IMR-90 (cell line): ENCODE measurements around the gene IVL.

Source experiments
- POLR2A ChIP-seq: IDR thresholded peaks from 2 replicates; pipeline ENCODE4 v1.6.1; 2012; ENCODE audit warnings: mild to moderate bottlenecking, low read depth, low read length
- RAD21 ChIP-seq: IDR thresholded peaks from 2 replicates; pipeline ENCODE4 v1.6.1; 2012; ENCODE audit warnings: low read length, improper control_type of control experiment
- RCOR1 ChIP-seq: IDR thresholded peaks from 2 replicates; pipeline ENCODE4 v1.6.1; 2012; ENCODE audit warnings: mild to moderate bottlenecking, low read length, improper control_type of control experiment; ENCODE audit not compliant: insufficient replicate concordance
- RFX5 ChIP-seq: IDR thresholded peaks from 2 replicates; pipeline ENCODE4 v1.8.0; 2012; ENCODE audit warnings: low read depth, mild to moderate bottlenecking, low read length, moderate library complexity
- TF ChIP-seq, protein P1 (sequence below): conservative IDR thresholded peaks from 2 replicates; pipeline ENCODE4 v1.5.1; 2012; ENCODE audit warnings: mild to moderate bottlenecking, low read depth, low read length, improper control_type of control experiment

DNA sequence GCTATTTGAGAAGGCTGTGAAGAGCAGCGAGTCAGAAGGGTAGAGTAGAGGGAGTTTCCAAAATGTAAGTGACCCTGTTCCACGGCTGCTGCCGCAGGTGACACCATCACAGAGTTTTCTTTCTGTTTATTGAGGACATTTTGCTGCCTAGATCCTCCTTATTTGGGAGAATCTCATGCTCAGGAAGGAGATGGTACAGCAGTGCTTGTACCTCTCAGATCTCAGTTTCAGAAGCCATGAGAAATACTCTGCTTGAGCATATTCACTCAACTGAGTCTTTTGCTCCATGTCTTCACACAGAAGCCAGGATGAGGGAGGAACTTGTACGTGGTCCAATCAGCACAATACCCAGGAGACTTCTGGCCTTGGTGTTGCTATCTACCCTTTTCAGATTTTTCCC lies 47.0 kb upstream of the IVL start:
- TF ChIP-seq, protein P1, sequence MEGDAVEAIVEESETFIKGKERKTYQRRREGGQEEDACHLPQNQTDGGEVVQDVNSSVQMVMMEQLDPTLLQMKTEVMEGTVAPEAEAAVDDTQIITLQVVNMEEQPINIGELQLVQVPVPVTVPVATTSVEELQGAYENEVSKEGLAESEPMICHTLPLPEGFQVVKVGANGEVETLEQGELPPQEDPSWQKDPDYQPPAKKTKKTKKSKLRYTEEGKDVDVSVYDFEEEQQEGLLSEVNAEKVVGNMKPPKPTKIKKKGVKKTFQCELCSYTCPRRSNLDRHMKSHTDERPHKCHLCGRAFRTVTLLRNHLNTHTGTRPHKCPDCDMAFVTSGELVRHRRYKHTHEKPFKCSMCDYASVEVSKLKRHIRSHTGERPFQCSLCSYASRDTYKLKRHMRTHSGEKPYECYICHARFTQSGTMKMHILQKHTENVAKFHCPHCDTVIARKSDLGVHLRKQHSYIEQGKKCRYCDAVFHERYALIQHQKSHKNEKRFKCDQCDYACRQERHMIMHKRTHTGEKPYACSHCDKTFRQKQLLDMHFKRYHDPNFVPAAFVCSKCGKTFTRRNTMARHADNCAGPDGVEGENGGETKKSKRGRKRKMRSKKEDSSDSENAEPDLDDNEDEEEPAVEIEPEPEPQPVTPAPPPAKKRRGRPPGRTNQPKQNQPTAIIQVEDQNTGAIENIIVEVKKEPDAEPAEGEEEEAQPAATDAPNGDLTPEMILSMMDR = no peak
- TF ChIP-seq POLR2A = no peak
- TF ChIP-seq RAD21 = no peak
- no peak for TF ChIP-seq RFX5
- TF ChIP-seq RCOR1 = no peak
